NCI-H2107 treated with DMSO at 0.1 percent for 48 hours (cell line): ENCODE measurements around the gene MTA1.
A peak's percentile ranks its signal among the peaks of the same experiment; 100 is the strongest.

Source experiments
- DNase-seq: peaks from one replicate; lab custom pipeline; 2025; ENCODE audit not compliant: unreplicated experiment; lab: John Stamatoyannopoulos, UW

MTA1 gene

DNA sequence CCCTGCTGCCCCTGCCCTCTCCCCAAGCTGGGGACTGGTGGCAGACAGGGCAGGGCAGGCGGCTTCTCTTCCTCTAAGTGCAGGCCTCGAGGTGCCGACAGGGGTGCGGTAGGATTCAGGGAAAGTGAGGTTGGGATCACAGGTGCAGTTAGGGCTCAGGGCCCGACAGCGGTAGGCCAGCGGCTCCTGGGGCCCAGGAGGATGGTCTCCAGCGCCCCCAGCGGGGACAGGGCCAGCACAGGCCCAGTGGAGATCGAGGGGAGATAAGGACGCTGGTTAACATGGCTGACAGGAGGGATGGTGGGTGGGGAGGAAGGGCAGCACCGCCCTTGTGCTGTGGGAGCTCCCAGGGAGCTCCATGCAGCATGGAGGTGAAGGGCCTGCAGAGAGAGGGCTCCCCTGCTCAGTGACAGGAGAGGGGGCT is 66.1 kb downstream of the MTA1 start:
- DNase-seq, result peak; percentile 49

DNA sequence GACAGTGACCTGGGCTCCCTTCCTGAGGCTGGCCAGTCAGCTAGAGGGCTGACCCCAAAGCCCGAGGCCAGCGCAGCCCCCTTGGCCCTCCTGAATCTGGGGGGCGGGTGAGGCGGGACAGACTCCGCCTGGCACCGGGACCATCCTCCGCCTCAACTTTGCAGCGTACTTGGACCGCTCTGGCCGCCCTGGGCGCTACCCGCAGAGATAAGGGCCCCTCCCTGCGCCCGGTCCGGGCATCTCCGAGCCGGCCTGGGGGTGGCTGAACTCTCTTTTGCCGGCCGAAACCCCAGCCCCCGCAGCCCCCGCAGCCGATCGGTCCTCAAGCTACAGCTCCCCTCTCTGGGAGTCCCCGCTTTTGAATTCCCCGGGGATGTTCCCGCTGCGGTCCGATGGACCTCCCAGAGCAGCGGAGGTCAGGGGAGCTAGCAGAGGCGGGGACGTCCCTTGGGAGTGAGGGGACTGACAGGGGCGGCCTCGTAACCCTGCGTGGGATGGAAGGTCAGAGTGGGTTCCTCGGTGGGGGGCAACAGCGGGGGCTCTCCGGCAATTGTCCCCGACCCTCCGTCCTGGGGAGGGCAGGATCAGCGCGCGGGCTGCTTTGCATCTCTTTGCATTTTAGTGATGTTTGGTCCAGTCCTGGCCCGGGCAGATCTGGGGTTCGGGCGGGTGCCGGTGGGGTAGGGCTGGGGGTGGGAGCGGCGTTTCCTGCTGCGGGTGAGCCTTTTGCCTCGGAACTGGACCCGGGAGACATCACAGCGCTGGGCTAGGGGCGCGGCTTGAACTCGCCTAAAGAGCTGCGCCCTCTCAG is 66.7 kb downstream of the MTA1 start, which contains the start of gene CRIP1:
TSS of gene CRIP1 (plus strand) at position 724 of the 811 bp plus-strand sequence. CDS start 374 bp downstream, outside the sequence.
- DNase-seq, result no peak

DNA sequence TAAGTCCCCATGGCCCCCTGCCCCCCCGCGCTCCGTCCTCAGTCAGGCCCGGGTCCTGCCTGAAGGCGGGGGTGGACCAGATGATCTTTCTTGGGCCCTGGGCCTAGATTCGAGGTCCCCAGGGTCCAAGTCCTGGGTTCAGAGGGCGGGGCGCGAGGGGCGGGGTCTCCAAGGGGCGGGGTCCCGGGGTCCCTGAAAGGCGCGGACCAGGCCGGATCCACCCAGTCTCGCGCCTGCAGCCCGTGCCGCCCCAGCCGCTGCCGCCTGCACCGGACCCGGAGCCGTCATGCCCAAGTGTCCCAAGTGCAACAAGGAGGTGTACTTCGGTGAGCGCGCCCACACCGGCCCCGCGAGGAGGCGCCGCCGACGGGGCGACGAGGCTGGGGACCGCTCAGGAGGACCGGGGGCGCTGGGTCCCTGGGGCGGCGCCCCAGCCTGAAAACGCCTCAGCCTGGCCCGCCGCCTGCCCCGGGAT is 67.4 kb downstream of the MTA1 start:
- DNase-seq, result no peak

- DNase-seq, result no peak
Observed at GRCh38 chr14:105487449-105487985, 67.9 kb downstream of the MTA1 start.

GRCh38 chr14:105487986-105488777 is 68.6 kb downstream of the MTA1 start:
- DNase-seq, result no peak

DNA sequence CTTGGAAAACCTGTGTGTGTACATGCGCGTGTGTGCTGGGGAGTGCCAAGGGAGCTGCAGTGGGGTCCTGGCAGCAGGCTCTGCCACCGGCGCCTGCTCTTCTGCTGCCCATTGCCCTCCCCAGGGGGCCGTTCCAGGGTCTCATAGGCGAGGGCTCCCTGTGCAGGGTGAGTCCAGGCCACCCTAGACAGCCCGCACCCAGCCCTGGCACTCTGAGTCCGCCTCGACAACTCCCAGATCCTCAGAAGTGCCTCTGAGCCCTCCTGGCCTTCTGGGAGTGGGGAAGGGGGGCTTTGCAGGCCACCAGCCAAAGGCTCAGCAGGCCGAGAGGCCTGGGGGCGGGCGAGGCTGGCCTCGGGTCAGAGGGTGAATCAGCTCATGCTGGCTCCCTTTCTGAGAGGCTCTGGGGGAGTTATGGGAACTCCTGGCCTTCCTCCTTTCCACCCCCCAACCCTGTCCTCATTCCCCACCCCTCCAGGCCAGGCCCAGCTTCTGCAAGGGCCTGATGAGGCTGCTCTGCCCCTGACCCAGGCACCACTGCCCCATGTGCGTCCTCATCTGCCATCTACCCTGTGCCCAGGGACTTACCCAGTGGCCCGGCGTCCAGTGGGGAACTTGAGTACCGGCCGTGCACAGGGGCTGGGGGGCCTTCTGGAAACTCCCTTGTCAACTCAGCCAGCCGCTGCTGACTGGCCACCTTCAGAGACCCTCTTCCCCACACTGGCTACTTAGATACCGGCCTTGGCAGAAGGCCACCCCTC is 69.3 kb downstream of the MTA1 start:
- DNase-seq, result no peak

GRCh38 chr14:105489542-105490266 is 70.1 kb downstream of the MTA1 start:
- DNase-seq, result peak; percentile 95

- no peak for DNase-seq
Observed at GRCh38 chr14:105490267-105490571, 70.6 kb downstream of the MTA1 start.

- DNase-seq, result peak; percentile 100
Observed at GRCh38 chr14:105490572-105491365, 71.1 kb downstream of the MTA1 start, which contains the start of gene TEDC1. Gene TEDC1 (plus strand): TSS chr14:105491246. CDS start chr14:105491376, 130 bp downstream.

- peak; percentile 34 for DNase-seq
Observed at GRCh38 chr14:105491366-105491973, 71.8 kb downstream of the MTA1 start.

GRCh38 chr14:105492031-105492970 is 72.7 kb downstream of the MTA1 start:
- DNase-seq, result no peak

DNA sequence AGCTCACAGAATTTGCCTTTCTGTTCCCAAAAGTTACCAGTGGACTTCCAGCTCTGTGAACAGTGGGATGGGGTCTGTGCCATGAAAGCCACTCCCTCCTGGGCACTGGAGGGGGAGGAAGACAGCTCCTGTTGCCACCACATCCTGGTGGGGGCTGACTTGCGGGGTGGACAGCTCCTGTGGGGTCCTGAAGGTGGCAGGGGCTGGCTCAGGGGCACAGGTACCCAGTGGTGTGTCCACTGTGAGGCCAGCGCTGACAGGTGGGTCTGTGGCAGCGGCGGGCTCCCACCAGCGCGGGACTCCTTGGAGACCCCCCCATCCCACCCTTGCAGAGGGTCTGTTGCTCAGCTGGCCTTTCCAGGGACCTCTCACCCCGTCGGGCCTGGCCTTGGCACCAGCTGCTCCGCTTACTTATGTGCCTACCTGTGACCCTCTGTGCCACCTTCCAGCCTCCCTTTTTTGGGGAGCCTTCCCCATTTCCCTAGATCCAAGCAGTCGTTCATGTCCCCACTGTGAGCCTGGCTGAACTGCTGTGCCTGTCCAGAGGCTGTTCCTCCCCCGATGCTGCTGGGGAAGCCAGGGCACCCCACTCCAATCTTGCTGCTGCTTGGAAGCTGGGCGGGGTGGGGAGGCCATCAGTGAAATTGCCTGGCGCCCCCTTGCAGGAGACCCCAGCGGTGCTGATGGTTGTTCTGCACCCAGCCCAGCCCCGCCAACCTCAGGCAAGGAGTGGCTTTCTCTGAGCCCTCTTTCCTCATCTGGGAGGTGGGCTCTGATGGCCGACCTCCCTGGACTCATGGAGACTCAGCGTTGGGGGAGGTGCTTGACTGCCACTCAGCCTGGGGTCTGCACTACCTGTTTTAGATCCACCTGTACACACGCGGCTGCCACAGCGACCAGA is 73.6 kb downstream of the MTA1 start:
- DNase-seq, result no peak

GRCh38 chr14:105493921-105494605 is 74.4 kb downstream of the MTA1 start:
- DNase-seq, result no peak

GRCh38 chr14:105494606-105494929 is 74.9 kb downstream of the MTA1 start:
- DNase-seq, result no peak

GRCh38 chr14:105495101-105495989 is 75.7 kb downstream of the MTA1 start:
- no peak for DNase-seq
